Endodermal cell (in vitro differentiated cells): Measurements from ENCODE around the gene FERMT2. TPM values are rescaled to one million over a fixed set of nuclear protein-coding genes. Genes with fewer than 3 reads are reported as not detected.

Source experiments
- DNase-seq: peaks from one replicate; pipeline ENCODE4 v3.0.0-alpha.2; 2017
- H3K27ac ChIP-seq: 2 replicates; pipeline ENCODE4 v1.5.1; 2013; ENCODE audit warnings: mild to moderate bottlenecking, low read depth, low read length, moderate library complexity
- H3K27me3 ChIP-seq: 2 replicates; pipeline ENCODE4 v1.6.1; 2013; ENCODE audit warnings: mild to moderate bottlenecking, low read length, moderate library complexity; ENCODE audit not compliant: insufficient read depth, control insufficient read depth, poor library complexity, severe bottlenecking
- H3K36me3 ChIP-seq: 2 replicates; pipeline ENCODE4 v1.7.0; 2013; ENCODE audit warnings: mild to moderate bottlenecking, low read length, moderate library complexity; ENCODE audit not compliant: control insufficient read depth, insufficient read depth
- H3K4me1 ChIP-seq: one replicate; pipeline ENCODE4 v1.7.0; 2013; ENCODE audit warnings: low read length; ENCODE audit not compliant: control insufficient read depth, insufficient read depth
- H3K4me3 ChIP-seq: 2 replicates; pipeline ENCODE4 v1.5.1; 2013; ENCODE audit warnings: mild to moderate bottlenecking, low read length, moderate library complexity
- H3K9ac ChIP-seq: 2 replicates; pipeline ENCODE4 v1.6.1; 2013; ENCODE audit warnings: mild to moderate bottlenecking, low read length, moderate library complexity; ENCODE audit not compliant: poor library complexity, severe bottlenecking; ENCODE audit errors: extremely low read depth
- H3K9me3 ChIP-seq: 2 replicates; pipeline ENCODE4 v1.6.1; 2013; ENCODE audit warnings: mild to moderate bottlenecking, low read length, moderate library complexity; ENCODE audit not compliant: control insufficient read depth
- H3K27ac Mint-ChIP-seq: 2 replicates; pipeline ENCODE4 v1.8.0; 2020; ENCODE audit warnings: mixed read lengths
- H3K27me3 Mint-ChIP-seq: 2 replicates; pipeline ENCODE4 v1.8.0; 2021; ENCODE audit warnings: mild to moderate bottlenecking, mixed read lengths; ENCODE audit not compliant: insufficient read depth
- H3K36me3 Mint-ChIP-seq: 2 replicates; pipeline ENCODE4 v1.8.0; 2020; ENCODE audit warnings: low read depth, mixed read lengths
- H3K4me1 Mint-ChIP-seq: 2 replicates; pipeline ENCODE4 v1.8.0; 2020; ENCODE audit warnings: mixed read lengths
- H3K4me3 Mint-ChIP-seq: 2 replicates; pipeline ENCODE4 v1.8.0; 2020; ENCODE audit warnings: mild to moderate bottlenecking, moderate library complexity, mixed read lengths
- H3K9me3 Mint-ChIP-seq: 2 replicates; pipeline ENCODE4 v1.8.0; 2020; ENCODE audit warnings: mild to moderate bottlenecking, mixed read lengths
- CTCF ChIP-seq: fragments of 200-600 bp; sonication (generic); conservative IDR thresholded peaks from 2 replicates; pipeline ENCODE4 v1.5.0; 2021; ENCODE audit warnings: antibody characterized with exemption, mild to moderate bottlenecking
- WGBS, 2 experiments: methylation state at CpG; one replicate each; pipeline versions ENCODE4 v1.1.5 to v1.1.7; 2013; ENCODE audit warnings: missing lambda C conversion rate in 2 of 2, mixed read lengths in 1 of 2; ENCODE audit not compliant: insufficient coverage in 1 of 2, insufficient read length in 1 of 2; 5-methylcytosine and 5-hydroxymethylcytosine counted together
- long read RNA-seq, 4 experiments: library from polyadenylated mRNA in 2 of 4; library from RNA in 1 of 4; library from capped mRNA in 1 of 4; stranded (forward) in 3 of 4; unstranded in 1 of 4; transcript quantifications; one replicate each; pipeline ENCODE4 v2.0.0, GENCODE V29; 2020 to 2021; ENCODE audit warnings: inconsistent platforms in 1 of 4
- polyA plus RNA-seq, 2 experiments: library from polyadenylated mRNA; stranded (reverse); fragments of 50-300 nt; gene quantifications; one replicate each; pipeline ENCODE4 v1.2.3, GENCODE V29; 2013
- total RNA-seq, 2 donors: library from RNA; stranded (reverse); fragmentation: NEBNext Ultra II Directional in 1 of 2; extraction: Animal tissue kit (Norgen Biotek cat#: 25700) in 1 of 2; gene quantifications; 2 replicates in 1 of 2; 3 replicates in 1 of 2; pipeline ENCODE4 v1.2.1, GENCODE V29; 2021

Gene FERMT2
- 100 to 1,000 TPM; 350 to 377 TPM for total RNA-seq
- 103 TPM for polyA plus RNA-seq (2013, experiment 1 of 2)
- polyA plus RNA-seq (2013, experiment 2 of 2): 104 TPM
- long read RNA-seq, experiment 1, transcript FERMT2-201 (15 exons, 3,338 nt): minor isoform, 5 of 107 reads
- long read RNA-seq, experiment 1, transcript FERMT2-202 (16 exons, 3,247 nt): major isoform, 16 of 107 reads
- long read RNA-seq, experiment 1, partial matches to known transcripts: 17 of 107 reads
- long read RNA-seq, experiment 1, other reads (novel, unspliced or antisense): 62 of 107 reads
- long read RNA-seq, experiment 2, transcript FERMT2-202 (16 exons, 3,247 nt): major isoform, 193 of 299 reads
- long read RNA-seq, experiment 2, transcript FERMT2-201 (15 exons, 3,338 nt): minor isoform, 42 of 299 reads
- long read RNA-seq, experiment 2, transcript FERMT2-205 (15 exons, 2,064 nt): minor isoform, 9 of 299 reads
- long read RNA-seq, experiment 2, partial matches to known transcripts: 31 of 299 reads
- long read RNA-seq, experiment 2, other reads (novel, unspliced or antisense): 24 of 299 reads
- long read RNA-seq, experiment 3, transcript FERMT2-201 (15 exons, 3,338 nt): minor isoform, 15 of 296 reads
- long read RNA-seq, experiment 3, transcript FERMT2-202 (16 exons, 3,247 nt): major isoform, 190 of 296 reads
- long read RNA-seq, experiment 3, partial matches to known transcripts: 61 of 296 reads
- long read RNA-seq, experiment 3, other reads (novel, unspliced or antisense): 25 of 296 reads
- long read RNA-seq, experiment 4, transcript FERMT2-202 (16 exons, 3,247 nt): major isoform, 7 of 22 reads
- long read RNA-seq, experiment 4, partial matches to known transcripts: 9 of 22 reads
- long read RNA-seq, experiment 4, other reads (novel, unspliced or antisense): 2 of 22 reads

DNA sequence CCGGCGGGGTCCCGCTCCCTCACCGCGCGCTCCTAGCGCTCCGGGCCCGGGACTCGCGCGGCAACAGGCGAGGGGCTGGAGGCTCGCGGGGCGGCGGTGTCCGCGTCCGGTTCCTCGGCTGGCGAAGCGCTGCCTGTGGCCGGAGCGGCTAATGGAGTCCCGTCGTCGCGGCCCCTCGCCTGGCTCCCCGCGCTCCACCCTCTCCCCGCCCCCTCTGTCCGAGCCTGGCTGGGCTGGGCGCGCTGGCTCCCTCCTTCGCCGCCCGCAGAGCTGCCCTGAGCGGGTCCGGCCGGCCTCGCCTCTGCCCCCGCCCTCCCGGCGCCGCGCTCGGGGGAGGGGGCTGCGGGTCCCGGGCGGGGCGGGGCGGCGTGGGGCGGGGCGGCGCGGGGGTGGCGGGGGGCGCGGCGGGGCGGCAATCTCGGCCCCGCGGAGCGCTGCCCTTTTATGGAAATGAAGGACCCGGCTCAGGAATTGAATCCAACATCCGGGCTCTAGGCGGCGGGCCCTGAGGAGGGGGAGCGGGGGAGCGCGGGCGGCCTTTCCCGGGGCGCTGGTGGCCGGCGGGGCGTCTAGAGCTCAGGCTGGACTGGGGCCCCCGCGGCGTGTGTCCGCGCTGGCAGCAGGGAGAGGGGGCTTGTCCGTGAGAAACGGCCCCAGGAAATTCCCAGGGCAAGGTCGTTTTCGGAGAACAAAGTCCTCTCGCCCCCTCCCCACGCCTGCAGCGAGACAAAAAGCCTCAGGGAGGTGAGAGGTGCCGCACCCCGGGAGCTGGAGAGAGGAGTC is at the start of gene FERMT2:
Gene FERMT2 (minus strand): TSS at position 153 of the 783 bp plus-strand sequence. CDS start 482 bp downstream, outside the sequence.
- Mint-ChIP-seq H3K27ac (peak within 1 kb of the TSS; percentile 98), H3K4me1 (peaks cover 33% of the 10 kb centered on the region), H3K36me3 (peaks cover 31% of the 10 kb centered on the region)

DNA sequence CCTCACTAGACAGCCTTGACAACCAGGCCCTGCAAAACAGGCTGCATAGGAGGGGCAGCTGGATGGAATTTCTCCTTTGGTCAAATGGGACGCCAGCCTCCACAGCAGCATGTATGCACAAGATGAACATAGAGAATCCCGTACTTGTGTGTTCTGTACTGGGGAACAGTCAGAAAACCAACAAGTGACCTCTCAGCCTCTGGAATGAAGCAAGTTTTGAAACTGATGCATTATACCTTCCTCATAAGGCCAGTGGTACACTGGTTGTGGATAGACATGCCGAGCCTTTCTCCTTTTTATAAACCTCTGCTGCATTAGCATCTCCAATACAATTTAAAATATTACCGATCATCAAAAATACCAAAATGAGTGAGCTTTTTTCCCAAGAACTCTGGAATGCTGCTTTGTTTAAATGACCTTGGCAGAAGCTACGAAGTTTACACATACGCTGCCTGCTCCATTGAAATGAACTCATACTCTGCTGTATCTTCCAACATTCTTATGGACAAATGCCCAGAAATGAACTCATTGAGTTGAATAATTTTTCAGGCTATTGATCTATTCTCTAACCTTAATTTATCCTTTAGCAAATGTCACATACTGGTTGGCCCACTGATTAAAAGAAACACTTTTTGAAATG is 47.6 kb upstream of the FERMT2 start:
- H3K27me3 ChIP-seq: no peaks in the 10 kb centered on the region
- H3K4me3 ChIP-seq: no peak overlapping the region
- H3K4me1 ChIP-seq: no peaks in the 10 kb centered on the region
- H3K4me3 Mint-ChIP-seq: no peak overlapping the region
- H3K27ac ChIP-seq: no peak overlapping the region
- H3K27ac Mint-ChIP-seq: no peak overlapping the region
- WGBS, 2 experiments: 95 to 96% methylated on average over 6 of the region's 6 CpGs
- no peaks in the 10 kb centered on the region for H3K36me3 Mint-ChIP-seq
- no peaks in the 10 kb centered on the region for H3K9me3 ChIP-seq
- H3K27me3 Mint-ChIP-seq: no peaks in the 10 kb centered on the region
- no peaks in the 10 kb centered on the region for H3K36me3 ChIP-seq
- H3K9me3 Mint-ChIP-seq: no peaks in the 10 kb centered on the region
- H3K4me1 Mint-ChIP-seq: peaks cover 5% of the 10 kb centered on the region
- no peak overlapping the region for H3K9ac ChIP-seq
- DNase-seq: no peak
- no peak for TF ChIP-seq CTCF

More for the DNA sequence above, at the start of gene FERMT2:
- Histone ChIP-seq H3K4me1 (peaks cover 4% of the 10 kb centered on the region), H3K27ac (peak within 1 kb of the TSS; percentile 98), H3K36me3 (peaks cover 24% of the 10 kb centered on the region), H3K4me3 (peak within 1 kb of the TSS; percentile 90), H3K9me3 (no peaks in the 10 kb centered on the region), H3K9ac (peak within 1 kb of the TSS; percentile 89), H3K27me3 (no peaks in the 10 kb centered on the region)
- no peaks in the 10 kb centered on the region for H3K27me3 Mint-ChIP-seq
- H3K4me3 Mint-ChIP-seq: peak within 1 kb of the TSS; percentile 100
- 0 to 1% methylated on average over 33 to 94 of the region's 95 CpGs for WGBS, 2 experiments
- no peaks in the 10 kb centered on the region for H3K9me3 Mint-ChIP-seq
- peak; percentile 96 for DNase-seq
- no peak for TF ChIP-seq CTCF
